H1 (cell line): Measurements from ENCODE around the gene APOO. TPM values are rescaled to one million over a fixed set of nuclear protein-coding genes. Genes with fewer than 3 reads are reported as not detected.

Experiments
- CTCF ChIA-PET: fragments of 300-600 bp; sonication (Branson Sonifier 250); formaldehyde crosslinking; loops from one replicate; lab custom pipeline; 2021; ENCODE audit not compliant: partially characterized antibody; lab: Charles Lee
- POLR2A ChIA-PET: fragments of 300-600 bp; sonication (Branson Sonifier 250); formaldehyde crosslinking; loops from one replicate; lab custom pipeline; 2021; ENCODE audit warnings: inconsistent platforms; ENCODE audit not compliant: partially characterized antibody; lab: Charles Lee
- DNase-seq, 2 experiments: peaks; one replicate each; pipeline versions ENCODE4 v3.0.0 to v3.0.0-alpha.2; 2010 to 2022; ENCODE audit warnings: low spot score in 2 of 2, low read depth in 1 of 2, mixed read lengths in 1 of 2
- FAIRE-seq: peaks from 2 replicates; lab custom pipeline; 2011; peaks lifted over from hg19 to GRCh38; lab: Jason Lieb, UNC
- H2AFZ ChIP-seq: 2 replicates; pipeline ENCODE4 v1.8.1; 2012; ENCODE audit warnings: low read length, inconsistent platforms
- H2AK5ac ChIP-seq: 2 replicates; pipeline ENCODE4 v1.6.1; 2013; ENCODE audit warnings: low read depth, low read length
- H2BK120ac ChIP-seq: replicated peaks from 2 replicates; pipeline ENCODE3; 2013; ENCODE audit warnings: low read depth, low read length, inconsistent platforms
- H2BK12ac ChIP-seq: 2 replicates; pipeline ENCODE4 v1.6.1; 2013; ENCODE audit warnings: low read depth, low read length
- H2BK15ac ChIP-seq: 2 replicates; pipeline ENCODE4 v1.6.1; 2013; ENCODE audit warnings: low read length
- H2BK20ac ChIP-seq: 2 replicates; pipeline ENCODE4 v1.6.1; 2013; ENCODE audit warnings: low read length
- H2BK5ac ChIP-seq: 2 replicates; pipeline ENCODE4 v1.6.1; 2013; ENCODE audit warnings: low read depth, low read length
- H3K14ac ChIP-seq: 2 replicates; pipeline ENCODE4 v1.6.1; 2013; ENCODE audit warnings: inconsistent platforms; ENCODE audit not compliant: insufficient read length
- H3K18ac ChIP-seq: 2 replicates; pipeline ENCODE4 v1.6.1; 2013; ENCODE audit warnings: low read length; ENCODE audit errors: extremely low read depth
- H3K23ac ChIP-seq: 2 replicates; pipeline ENCODE4 v1.6.1; 2013; ENCODE audit warnings: inconsistent platforms; ENCODE audit not compliant: insufficient read length
- H3K23me2 ChIP-seq: 2 replicates; pipeline ENCODE4 v1.6.1; 2013; ENCODE audit warnings: low read depth, low read length
- H3K27ac ChIP-seq: 2 replicates; pipeline ENCODE4 v1.6.1; 2011; ENCODE audit warnings: low read depth, low read length, inconsistent platforms
- H3K27me3 ChIP-seq, 4 experiments: replicated peaks in 1 of 4; 1 replicate in 1 of 4; 2 replicates in 3 of 4; pipeline versions ENCODE4 v1.6.1 to v1.8.1; 2011 to 2013; ENCODE audit warnings: low read length in 3 of 4, mild to moderate bottlenecking in 3 of 4, inconsistent platforms in 2 of 4, mixed read lengths in 2 of 4, moderate library complexity in 1 of 4; ENCODE audit not compliant: control insufficient read depth in 3 of 4, insufficient read depth in 3 of 4; ENCODE audit errors: extremely low read depth in 1 of 4
- H3K36me3 ChIP-seq, 4 experiments: 2 replicates each; pipeline versions ENCODE4 v1.6.1 to v1.8.1; 2011 to 2013; ENCODE audit warnings: mild to moderate bottlenecking in 4 of 4, low read length in 3 of 4, moderate library complexity in 2 of 4, control low read depth in 1 of 4, inconsistent platforms in 1 of 4; ENCODE audit not compliant: insufficient read depth in 4 of 4, control insufficient read depth in 2 of 4
- H3K4ac ChIP-seq: replicated peaks from 2 replicates; pipeline ENCODE3; 2013; ENCODE audit warnings: low read length, low read depth, mixed read lengths, inconsistent platforms; ENCODE audit not compliant: insufficient read length
- H3K4me1 ChIP-seq, 4 experiments: replicated peaks in 1 of 4; 1 replicate in 1 of 4; 2 replicates in 3 of 4; pipeline versions ENCODE4 v1.6.1 to v1.8.1; 2011 to 2013; ENCODE audit warnings: low read length in 3 of 4, inconsistent platforms in 2 of 4, mixed read lengths in 1 of 4; ENCODE audit not compliant: insufficient read depth in 4 of 4, control insufficient read depth in 3 of 4
- H3K4me2 ChIP-seq, 2 experiments: 2 replicates each; pipeline versions ENCODE4 v1.6.1 to v1.8.1; 2011 to 2013; ENCODE audit warnings: low read depth in 2 of 2, low read length in 2 of 2, control low read depth in 1 of 2, inconsistent platforms in 1 of 2, mild to moderate bottlenecking in 1 of 2; ENCODE audit not compliant: insufficient read depth in 1 of 2
- H3K4me3 ChIP-seq, 4 experiments: fragments of 200-600, 300-600 bp in 1 of 4; sonication (generic), shearing (Covaris generic), sonication (Bioruptor Twin) in 1 of 4; 2 replicates each; pipeline versions ENCODE4 v1.5.1 to v1.8.1; 2011 to 2016; ENCODE audit warnings: low read length in 4 of 4, low read depth in 3 of 4, control low read depth in 2 of 4, inconsistent platforms in 2 of 4, mild to moderate bottlenecking in 2 of 4, mixed read lengths in 1 of 4, moderate library complexity in 1 of 4; ENCODE audit not compliant: insufficient read depth in 2 of 4; ENCODE audit errors: extremely low read depth in 1 of 4
- H3K56ac ChIP-seq: replicated peaks from 2 replicates; pipeline ENCODE3; 2013; ENCODE audit warnings: low read depth, mild to moderate bottlenecking, mixed read lengths, low read length, inconsistent platforms; ENCODE audit not compliant: insufficient read length
- H3K79me1 ChIP-seq: 2 replicates; pipeline ENCODE4 v1.6.1; 2013; ENCODE audit warnings: low read depth, low read length, control low read depth
- H3K79me2 ChIP-seq, 2 experiments: 2 replicates each; pipeline versions ENCODE4 v1.6.1 to v1.8.1; 2012 to 2013; ENCODE audit warnings: low read length in 2 of 2, mild to moderate bottlenecking in 2 of 2, inconsistent platforms in 1 of 2; ENCODE audit not compliant: insufficient read depth in 2 of 2, control insufficient read depth in 1 of 2
- H3K9ac ChIP-seq, 4 experiments: replicated peaks in 1 of 4; 1 replicate in 1 of 4; 2 replicates in 3 of 4; pipeline versions ENCODE4 v1.6.1 to v1.8.1; 2011 to 2013; ENCODE audit warnings: low read depth in 3 of 4, low read length in 3 of 4, control low read depth in 2 of 4, mild to moderate bottlenecking in 2 of 4, moderate library complexity in 2 of 4, inconsistent platforms in 1 of 4; ENCODE audit errors: extremely low read depth in 1 of 4
- H3K9me3 ChIP-seq, 2 experiments: 2 replicates each; pipeline versions ENCODE4 v1.6.1 to v1.8.1; 2012 to 2013; ENCODE audit warnings: mild to moderate bottlenecking in 2 of 2, moderate library complexity in 2 of 2, control low read depth in 1 of 2, inconsistent platforms in 1 of 2, low read depth in 1 of 2, low read length in 1 of 2, mixed read lengths in 1 of 2; ENCODE audit not compliant: insufficient read depth in 2 of 2
- H4K20me1 ChIP-seq, 2 experiments: replicated peaks in 1 of 2; 2 replicates each; pipeline versions ENCODE3 to v1.8.1; 2011 to 2013; ENCODE audit warnings: inconsistent platforms in 2 of 2, low read length in 2 of 2, mild to moderate bottlenecking in 1 of 2; ENCODE audit not compliant: insufficient read depth in 2 of 2, control insufficient read depth in 1 of 2
- H4K5ac ChIP-seq: 2 replicates; pipeline ENCODE4 v1.6.1; 2013; ENCODE audit warnings: low read length, low read depth, mixed read lengths, inconsistent platforms; ENCODE audit not compliant: insufficient read length
- H4K8ac ChIP-seq: 2 replicates; pipeline ENCODE4 v1.8.0; 2013; ENCODE audit warnings: mild to moderate bottlenecking, moderate library complexity, low read length, inconsistent platforms; ENCODE audit not compliant: insufficient read depth; ENCODE audit errors: extremely low read depth
- H4K91ac ChIP-seq: replicated peaks from 2 replicates; pipeline ENCODE3; 2013; ENCODE audit warnings: low read length, mixed read lengths, inconsistent platforms; ENCODE audit not compliant: insufficient read length
- CHD1 ChIP-seq: IDR thresholded peaks from 2 replicates; pipeline ENCODE4 v1.6.1; 2012; ENCODE audit warnings: low read depth, low read length, improper control_type of control experiment
- CTBP2 ChIP-seq: IDR thresholded peaks from 2 replicates; pipeline ENCODE4 v1.7.0; 2011; ENCODE audit warnings: borderline replicate concordance, mild to moderate bottlenecking, moderate library complexity, mixed read lengths, low read length; ENCODE audit not compliant: insufficient read depth, insufficient read length
- CTCF ChIP-seq, 3 experiments: IDR thresholded peaks; 1 replicate in 2 of 3; 2 replicates in 1 of 3; pipeline versions ENCODE4 v1.5.1 to v1.6.1; 2011; ENCODE audit warnings: low read length in 3 of 3, mild to moderate bottlenecking in 3 of 3, inconsistent platforms in 2 of 3, low read depth in 1 of 3, moderate library complexity in 1 of 3; ENCODE audit not compliant: insufficient read depth in 1 of 3; ENCODE audit errors: control extremely low read depth in 1 of 3
- EGR1 ChIP-seq: IDR thresholded peaks from 2 replicates; pipeline ENCODE4 v1.6.1; 2011; ENCODE audit warnings: low read depth, low read length, borderline replicate concordance
- GABPA ChIP-seq: IDR thresholded peaks from 2 replicates; pipeline ENCODE4 v1.6.1; 2011; ENCODE audit warnings: mild to moderate bottlenecking, low read length, moderate library complexity, borderline replicate concordance; ENCODE audit not compliant: insufficient read depth
- NRF1 ChIP-seq: IDR thresholded peaks from 2 replicates; pipeline ENCODE4 v1.6.1; 2011; ENCODE audit warnings: mild to moderate bottlenecking, low read depth, low read length, improper control_type of control experiment
- RAD21 ChIP-seq, 2 experiments: IDR thresholded peaks in 1 of 2; conservative IDR thresholded peaks in 1 of 2; 2 replicates each; pipeline ENCODE4 v1.6.1; 2011; ENCODE audit warnings: low read depth in 2 of 2, low read length in 2 of 2, improper control_type of control experiment in 1 of 2, inconsistent platforms in 1 of 2, mild to moderate bottlenecking in 1 of 2, moderate library complexity in 1 of 2
- SIN3A ChIP-seq, 2 experiments: IDR thresholded peaks in 1 of 2; conservative IDR thresholded peaks in 1 of 2; 2 replicates each; pipeline ENCODE4 v1.6.1; 2011 to 2012; ENCODE audit warnings: low read length in 2 of 2, improper control_type of control experiment in 1 of 2, low read depth in 1 of 2, mild to moderate bottlenecking in 1 of 2
- SIX5 ChIP-seq: IDR thresholded peaks from 2 replicates; pipeline ENCODE4 v1.6.1; 2011; ENCODE audit warnings: mild to moderate bottlenecking, low read depth, low read length
- TAF1 ChIP-seq: IDR thresholded peaks from 2 replicates; pipeline ENCODE4 v1.6.1; 2011; ENCODE audit warnings: mild to moderate bottlenecking, low read depth, low read length
- WGBS, 2 experiments: shearing (Covaris generic) in 1 of 2; methylation state at CpG; one replicate each; pipeline versions ENCODE4 v1.1.6 to v1.1.7; 2013 to 2015; ENCODE audit warnings: low lambda C conversion rate in 2 of 2, mixed read lengths in 2 of 2, inconsistent platforms in 1 of 2, low coverage in 1 of 2, missing lambda C conversion rate in 1 of 2; ENCODE audit not compliant: insufficient replicate concordance in 2 of 2, insufficient coverage in 1 of 2, insufficient read length in 1 of 2; ENCODE audit errors: extremely low coverage in 1 of 2, missing lambda C conversion rate in 1 of 2; 5-methylcytosine and 5-hydroxymethylcytosine counted together
- polyA plus RNA-seq, 7 experiments: library from polyadenylated mRNA; depleted of rRNA in 3 of 7; stranded (reverse) in 5 of 7; unstranded in 2 of 7; fragments of >200 nt in 5 of 7; fragments of 200-250 nt in 2 of 7; gene quantifications; 1 replicate in 5 of 7; 2 replicates in 1 of 7; 4 replicates in 1 of 7; pipeline versions ENCODE4 v1.2.1 to v1.2.3, GENCODE V29; 2011 to 2013; ENCODE audit warnings: missing spikeins in 2 of 7, mixed read lengths in 2 of 7
- total RNA-seq: library from RNA; stranded (reverse); fragmentation: NEBNext Ultra II Directional; extraction: Animal tissue kit (Norgen Biotek cat#: 25700); gene quantifications from 2 replicates; pipeline ENCODE4 v1.2.1, GENCODE V29; 2021

Gene APOO
- total and polyA plus RNA-seq, 2 of the 8 experiments (the other 6 are each of a cell fraction or from before 2014, with no cell fraction given) = 25.7 to 45.0 TPM

DNA sequence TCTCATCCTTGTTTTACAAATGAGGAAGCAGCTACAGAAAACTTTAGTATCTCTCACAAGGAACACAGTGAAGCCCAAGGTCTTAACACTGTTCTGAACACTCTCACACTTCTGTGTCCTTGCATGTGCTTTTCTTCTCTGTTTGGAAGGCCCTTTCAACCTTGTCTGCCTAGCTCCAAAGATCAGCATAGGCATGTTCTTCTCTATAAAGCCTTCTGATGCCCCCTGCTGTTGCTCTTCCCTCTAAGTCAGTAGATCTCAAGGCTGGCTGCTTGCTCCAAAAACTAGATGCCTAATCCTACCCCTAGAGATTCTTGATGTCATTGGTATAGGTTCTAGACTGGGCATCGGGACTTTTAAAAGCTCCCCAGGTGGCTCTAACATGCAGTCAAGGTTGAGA lies 5.9 kb downstream of the APOO start:
- Histone ChIP-seq H3K9me3 (no peaks in the 10 kb centered on the region), H3K4me2 (no peak overlapping the region; a peak in 1 of 4 replicates), H2AFZ (no peak overlapping the region), H3K27me3 (no peaks in the 10 kb centered on the region), H4K5ac (no peak overlapping the region), H3K9ac (no peak overlapping the region), H3K27ac (no peak overlapping the region), H3K56ac (no peak overlapping the region), H2AK5ac (no peak overlapping the region), H3K4me1 (peaks cover 2 to 11% (median 3%) of the 10 kb centered on the region in 4 experiments; a peak in 3 of 7 replicates), H3K36me3 (no peaks in the 10 kb centered on the region), H3K18ac (no peak overlapping the region), H3K14ac (no peak overlapping the region), H3K4me3 (no peak overlapping the region), H2BK20ac (no peak overlapping the region), H3K4ac (no peak overlapping the region), H3K79me2 (peaks cover 0 to 41% of the 10 kb centered on the region in 2 experiments; a peak in 2 of 4 replicates), H4K91ac (no peak overlapping the region), H2BK120ac (no peak overlapping the region), H2BK5ac (no peak overlapping the region), H4K8ac (no peak overlapping the region), H2BK12ac (no peak overlapping the region), H3K23me2 (no peaks in the 10 kb centered on the region), H4K20me1 (no peaks in the 10 kb centered on the region), H3K23ac (no peak overlapping the region), H2BK15ac (no peak overlapping the region), H3K79me1 (no peaks in the 10 kb centered on the region)
- CTCF ChIA-PET = interaction anchor here (0.6 to 3.3 kb wide), 34 partner anchors 12 to 468 kb away, joined by 3 to 33 read pairs (median 4); partner anchors contain the start of genes ACOT9 and SAT1
- FAIRE-seq (no peak), DNase-seq (no peak)
- POLR2A ChIA-PET = interaction anchor here (1.1 to 1.8 kb wide), 3 partner anchors 16 to 145 kb away, joined by 3 to 6 read pairs (median 5); partner anchors contain the start of gene SAT1
- 80% methylated on average over 1 of the region's 1 CpG; no CpG with 5 or more reads in 1 of the 2 experiments for WGBS, 2 experiments
- TF ChIP-seq TAF1 (no peak), NRF1 (no peak), RAD21 (IDR thresholded peaks at IDR 0.05 in 1 of 2, conservative IDR thresholded peaks at IDR 0.05 in 1 of 2; ENCODE audit: low read depth in 2 of 2, low read length in 2 of 2) (peak; percentile 43 to 51), SIN3A (conservative IDR thresholded peaks at IDR 0.05 in 1 of 2, IDR thresholded peaks at IDR 0.05 in 1 of 2; ENCODE audit: low read depth in 1 of 2, low read length in 2 of 2) (no peak), CHD1 (no peak), CTBP2 (no peak), EGR1 (no peak), GABPA (no peak), CTCF (IDR thresholded peaks at IDR 0.05; ENCODE audit: control extremely low read depth in 1 of 3, insufficient read depth in 1 of 3, low read depth in 1 of 3, low read length in 3 of 3) (peak in 2 of 3 experiments; percentile 19 to 23; a peak in 2 of 4 replicates), SIX5 (no peak)
